ENCODE results near the gene CDH11. TPM values are rescaled to one million over a fixed set of nuclear protein-coding genes. Genes with fewer than 3 reads are reported as not detected.

CDH11 gene
- total RNA-seq, 1 donor: under 0.01 TPM

DNA sequence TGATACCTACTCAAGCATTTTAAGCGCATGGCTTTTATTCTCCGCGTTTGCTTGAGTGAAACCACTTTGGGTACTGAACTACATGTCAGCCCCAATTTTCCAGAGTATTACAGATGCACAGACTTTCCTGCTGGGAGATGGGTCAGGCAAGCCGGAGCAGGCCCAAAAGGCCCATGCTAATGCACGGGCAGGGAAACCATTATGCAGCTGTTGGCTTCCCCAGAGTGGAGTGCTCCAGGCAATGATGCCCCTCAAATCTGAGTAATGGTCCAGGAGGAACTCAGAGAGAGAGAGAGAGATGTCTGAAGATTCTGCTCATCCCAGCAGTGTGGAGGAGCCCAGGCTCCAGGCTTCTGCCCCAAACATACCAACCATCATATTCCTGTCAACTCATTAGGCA lies 80.2 kb downstream of the CDH11 start:
- DNase-seq (ENCODE audit: low read depth in 2 of 3, low spot score in 2 of 3): no peak

DNA sequence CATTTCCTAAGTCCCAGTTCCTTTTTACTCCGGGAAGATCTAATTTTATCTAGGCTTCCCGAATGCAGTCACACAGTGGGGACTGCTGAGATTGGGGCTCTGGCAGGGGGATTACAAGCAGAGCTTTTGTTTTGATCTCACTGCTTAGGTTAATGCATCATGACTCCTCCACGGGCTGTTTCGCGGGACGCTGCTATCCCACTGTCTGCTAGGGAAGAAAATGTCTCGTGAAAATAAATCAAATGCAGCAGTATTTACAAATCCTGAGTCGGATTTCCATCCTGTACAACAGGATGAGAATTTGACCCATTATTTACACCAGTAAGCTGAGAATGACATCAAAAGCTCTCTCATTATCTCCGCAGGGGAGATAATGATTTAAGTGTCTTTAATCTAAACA lies 83.8 kb downstream of the CDH11 start:
- DNase-seq (ENCODE audit: low read depth in 2 of 3, low spot score in 2 of 3): no peak

DNA sequence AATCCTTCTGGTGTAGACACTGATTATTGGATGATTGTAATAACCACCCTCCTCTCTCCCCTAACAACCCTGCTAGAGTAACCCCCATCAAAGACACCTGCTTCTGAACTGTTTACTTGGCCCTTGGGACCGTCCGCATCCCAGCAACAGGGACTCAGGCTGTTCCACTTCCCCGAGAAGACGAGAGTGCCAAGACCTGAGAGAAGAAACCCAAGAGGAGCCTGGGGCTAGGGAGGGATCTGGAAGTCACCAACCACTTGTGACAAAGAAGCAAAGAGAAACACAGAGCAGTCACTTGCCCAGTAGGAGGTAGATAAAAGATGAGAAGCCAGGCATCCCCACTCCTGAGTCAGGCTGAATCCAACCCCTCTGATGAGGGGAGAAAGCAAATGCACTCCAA lies 84.3 kb downstream of the CDH11 start:
- DNase-seq (ENCODE audit: low read depth in 2 of 3, low spot score in 2 of 3): no peak

DNA sequence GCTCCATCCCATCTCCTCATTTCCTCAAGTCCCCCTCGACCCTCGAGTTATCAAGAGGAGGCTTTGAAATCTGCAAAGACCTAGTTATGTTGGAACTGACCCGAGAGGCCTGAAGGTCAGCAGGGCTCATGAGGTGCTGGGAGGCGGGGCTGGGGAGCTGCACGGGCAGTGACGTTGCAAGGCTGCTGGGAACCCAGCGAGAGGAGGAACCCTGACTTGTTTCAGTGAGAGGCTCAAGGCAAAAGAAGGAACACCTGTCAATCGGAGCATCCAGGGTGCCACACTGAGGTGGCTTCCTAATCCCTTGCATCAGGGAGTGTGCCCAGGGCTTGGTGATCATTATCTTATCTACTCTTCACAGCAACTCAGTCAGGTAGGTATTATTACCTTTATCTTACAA lies 86.9 kb downstream of the CDH11 start:
- DNase-seq (ENCODE audit: low read depth in 2 of 3, low spot score in 2 of 3): no peak

DNA sequence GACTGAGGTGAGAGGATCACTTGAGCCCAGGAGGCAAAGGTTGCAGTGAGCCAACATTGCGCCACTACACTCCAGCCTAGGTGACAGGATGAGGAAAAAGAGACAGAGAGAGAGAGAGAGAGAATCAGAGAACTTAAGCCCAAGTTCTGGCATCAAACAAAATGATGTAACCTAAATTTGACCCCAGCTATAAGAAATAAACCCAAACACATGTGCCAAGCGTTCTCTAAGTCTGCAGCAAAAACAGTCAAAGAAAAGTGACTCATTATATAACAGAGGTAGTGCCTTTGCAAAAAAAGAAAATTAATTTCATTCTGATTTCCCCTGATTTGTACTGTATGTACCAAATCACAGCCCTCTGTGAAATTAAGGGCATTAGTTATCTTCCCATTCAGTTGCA lies 89.5 kb downstream of the CDH11 start:
- DNase-seq (ENCODE audit: low read depth in 2 of 3, low spot score in 2 of 3): no peak

DNA sequence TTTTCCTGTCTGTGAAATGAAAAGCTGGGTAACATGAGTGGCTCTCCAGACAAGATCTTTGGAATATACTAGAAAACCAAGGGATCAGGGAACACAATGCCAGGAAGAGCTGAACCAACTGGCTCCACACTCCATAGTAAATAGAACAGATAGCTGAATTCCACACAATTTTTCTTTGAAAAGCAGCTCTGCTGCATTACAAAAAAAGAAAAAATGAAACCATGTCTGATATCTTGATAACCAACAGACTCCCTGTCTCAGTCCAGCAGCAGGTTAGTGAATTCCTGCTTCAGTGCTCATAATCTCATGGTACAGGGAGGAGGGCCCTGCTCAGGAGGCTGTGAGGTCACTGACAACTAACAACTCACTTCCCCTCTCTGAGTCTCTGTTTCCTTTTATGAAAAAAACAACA lies 97.1 kb downstream of the CDH11 start:
- no peak for DNase-seq (ENCODE audit: low read depth in 2 of 3, low spot score in 2 of 3)

DNA sequence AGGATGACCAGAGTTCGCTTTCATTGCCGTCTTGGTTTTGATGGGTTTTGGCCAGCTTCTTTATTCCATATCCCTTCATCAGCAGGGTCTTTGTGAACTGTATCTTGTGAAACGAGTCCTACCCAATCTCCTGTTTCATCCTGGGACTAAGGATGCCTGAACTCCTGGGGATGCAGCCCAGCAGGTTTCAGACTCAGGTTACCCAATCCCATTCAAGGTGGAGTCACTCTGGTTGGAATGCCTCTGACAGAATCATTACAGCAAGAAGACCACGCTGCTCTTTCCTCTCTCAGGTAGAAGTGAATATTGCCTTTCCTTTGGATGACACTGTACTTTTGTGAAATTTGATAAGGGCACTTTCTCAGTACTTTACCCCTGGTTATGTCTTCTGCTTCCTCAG lies 98.1 kb downstream of the CDH11 start:
- no peak for DNase-seq (ENCODE audit: low read depth in 2 of 3, low spot score in 2 of 3)

DNA sequence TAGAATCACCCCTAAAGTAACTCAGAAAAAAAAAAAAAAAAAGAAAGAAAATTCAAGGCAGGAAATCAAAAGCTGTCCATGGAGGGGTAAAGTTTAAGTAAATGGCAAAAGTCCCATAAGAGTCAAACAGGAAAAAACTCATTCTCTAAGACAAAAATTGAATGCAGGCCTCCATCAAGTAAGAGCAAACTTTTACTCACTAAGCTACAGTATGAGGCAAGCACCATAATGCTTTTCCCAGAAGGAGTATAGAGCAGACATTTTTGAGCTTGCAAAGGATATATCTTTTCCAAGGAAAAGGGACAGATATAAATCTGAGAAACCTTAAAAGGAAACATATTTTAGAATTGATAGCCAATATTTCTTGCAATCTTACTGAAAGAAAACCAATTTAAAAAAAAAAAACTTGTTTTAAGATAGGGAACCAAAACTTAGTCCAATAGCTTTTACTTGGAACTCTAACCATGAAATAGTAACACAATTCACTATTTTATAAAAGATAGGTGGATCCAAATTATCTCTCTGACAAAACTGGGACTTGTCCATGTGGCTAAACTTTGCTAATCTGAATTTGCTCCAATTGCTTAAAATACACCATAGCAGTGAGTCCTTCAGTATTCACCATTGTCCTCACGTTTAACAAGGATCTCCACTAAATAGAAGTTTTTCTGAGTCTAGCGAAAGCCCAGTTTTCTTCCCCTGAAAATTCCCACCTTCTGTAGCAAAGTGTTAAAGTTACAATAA lies 99.8 kb downstream of the CDH11 start:
- no peak for DNase-seq (ENCODE audit: low read depth in 2 of 3, low spot score in 2 of 3)

DNA sequence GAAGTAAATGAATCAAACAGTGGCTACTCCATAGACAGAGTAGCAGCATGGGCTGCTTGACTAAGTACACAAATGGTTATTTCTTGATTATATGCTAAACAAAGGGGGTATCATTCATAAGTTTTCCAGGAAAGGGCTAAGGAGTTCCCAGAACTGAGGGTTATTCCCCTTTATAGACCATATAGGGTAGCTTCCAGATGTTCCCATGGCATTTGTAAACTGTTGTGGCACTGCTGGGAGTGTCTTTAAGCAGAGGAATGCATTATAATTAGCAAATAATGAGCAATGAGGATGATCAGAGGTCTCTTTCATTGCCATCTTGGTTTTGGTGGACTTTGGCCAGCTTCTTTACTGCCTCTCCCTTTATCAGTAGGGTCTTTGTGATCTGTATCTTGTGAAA lies 105.1 kb downstream of the CDH11 start:
- no peak for DNase-seq (ENCODE audit: low read depth in 2 of 3, low spot score in 2 of 3)

DNA sequence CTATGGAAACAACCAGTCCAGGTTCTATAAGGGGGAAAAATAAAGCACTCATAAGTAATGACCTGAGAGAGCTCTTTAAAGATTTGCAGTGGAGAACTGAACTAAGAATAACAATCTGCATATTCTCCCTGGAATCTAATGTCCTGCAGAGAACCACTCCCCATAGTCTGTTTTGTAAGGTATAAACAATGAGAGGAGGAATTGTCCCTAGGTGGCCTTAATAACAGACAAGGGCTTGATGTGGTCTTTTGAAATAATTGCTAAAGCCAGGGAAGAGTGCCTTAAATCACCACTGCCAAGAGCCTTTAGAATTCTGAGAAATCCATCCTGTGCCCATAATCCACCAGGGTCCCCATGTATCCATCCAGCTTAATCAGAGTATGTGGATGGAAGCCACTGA lies 106.3 kb downstream of the CDH11 start:
- no peak for DNase-seq (ENCODE audit: low read depth in 2 of 3, low spot score in 2 of 3)

DNA sequence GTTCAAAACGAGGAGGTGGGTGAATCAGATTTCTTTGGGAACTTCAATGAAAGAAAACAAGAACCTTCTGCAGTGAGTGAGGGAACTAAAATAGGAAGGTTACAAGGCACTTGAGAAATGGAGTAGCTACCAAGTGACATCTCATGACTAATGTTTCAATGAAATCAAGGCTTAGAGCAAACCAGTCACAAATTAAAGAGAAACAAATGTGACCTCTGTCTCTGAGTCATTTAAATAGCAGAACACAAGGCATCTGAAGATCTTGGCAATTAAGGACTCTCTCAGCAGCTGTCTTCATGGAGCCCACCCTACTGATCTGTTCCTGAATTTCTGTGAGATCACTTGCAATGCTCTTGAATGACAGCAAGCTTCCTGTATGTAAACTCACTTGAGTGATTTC lies 109.5 kb downstream of the CDH11 start:
- DNase-seq (ENCODE audit: low read depth in 2 of 3, low spot score in 2 of 3): no peak

DNA sequence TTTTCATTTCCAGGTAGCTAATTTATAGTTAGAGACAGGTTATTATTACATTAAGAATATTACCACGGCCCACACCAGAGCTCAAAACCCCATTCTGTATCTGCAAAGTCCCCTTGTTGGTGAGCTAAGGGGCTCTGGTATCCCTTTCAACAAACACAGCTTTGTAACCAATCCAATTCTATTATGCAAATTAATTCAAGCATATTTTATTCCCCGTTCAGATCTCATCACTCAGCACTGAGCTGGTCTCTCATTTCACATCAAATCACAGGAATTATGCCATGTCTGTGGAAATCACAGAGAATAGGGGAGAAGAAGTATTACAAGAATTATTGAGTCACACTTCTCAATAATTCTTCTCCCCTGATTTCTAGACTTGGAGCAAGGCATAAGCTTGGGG lies 111.7 kb downstream of the CDH11 start:
- DNase-seq (ENCODE audit: low read depth in 2 of 3, low spot score in 2 of 3): no peak

DNA sequence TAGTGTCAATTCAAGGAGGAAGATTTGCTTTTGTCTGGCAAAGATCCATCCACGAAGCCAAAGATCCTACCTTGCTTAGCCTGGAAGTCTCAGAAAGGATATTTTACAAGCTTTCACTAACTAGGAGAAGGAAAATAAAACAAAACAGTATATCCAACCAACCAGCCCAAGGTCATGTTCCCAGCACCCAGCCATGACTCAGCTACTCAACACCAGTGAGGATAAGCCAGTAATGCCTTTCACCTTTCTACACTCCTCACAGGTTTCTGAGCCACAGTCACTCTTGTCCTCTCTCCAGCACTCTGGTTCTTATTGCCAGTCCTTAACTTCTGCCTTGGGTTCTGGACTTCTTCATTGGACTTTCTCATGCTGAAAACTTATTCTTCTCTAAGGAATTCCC lies 116.2 kb downstream of the CDH11 start:
- DNase-seq (ENCODE audit: low read depth in 2 of 3, low spot score in 2 of 3): no peak

DNA sequence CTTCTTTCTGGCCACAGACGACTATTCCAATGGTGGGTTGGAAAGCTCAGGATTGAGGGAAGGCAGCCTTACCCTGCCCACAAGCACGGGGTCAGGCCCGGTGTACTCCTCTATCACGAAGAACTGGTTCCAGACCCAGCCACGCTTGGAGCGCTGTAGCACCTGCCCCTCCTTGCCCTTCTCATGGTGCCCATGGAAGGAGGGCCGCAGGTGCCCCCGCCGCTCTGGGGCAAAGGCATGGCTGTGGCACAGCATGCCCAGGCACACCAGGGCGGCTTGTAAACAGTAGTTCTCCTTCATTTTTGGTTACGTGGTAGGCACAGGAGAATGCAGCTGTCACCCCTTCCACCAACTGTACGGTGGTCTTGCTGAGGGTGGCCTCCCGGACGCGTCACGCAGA lies 117.3 kb downstream of the CDH11 start:
- DNase-seq (ENCODE audit: low read depth in 2 of 3, low spot score in 2 of 3): no peak

DNA sequence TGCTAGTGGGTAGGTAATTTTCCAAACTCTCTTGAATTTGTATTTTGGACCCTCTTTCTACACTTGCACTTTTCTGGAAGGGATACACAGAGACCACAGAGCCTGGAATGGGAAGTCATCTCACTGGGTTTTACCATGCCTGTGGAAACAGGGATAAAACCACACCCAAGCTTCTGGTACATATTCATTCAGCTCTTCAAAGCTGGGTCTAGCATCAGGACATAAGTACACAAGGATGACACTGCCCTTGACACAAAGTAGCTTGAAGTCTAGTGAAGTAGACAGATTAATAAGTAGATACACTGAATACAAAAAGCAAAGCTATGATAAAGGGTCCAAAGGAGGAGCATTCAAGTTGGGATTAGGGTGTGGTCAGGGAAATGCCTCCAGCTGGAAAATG lies 118.2 kb downstream of the CDH11 start:
- DNase-seq (ENCODE audit: low read depth in 2 of 3, low spot score in 2 of 3): no peak

DNA sequence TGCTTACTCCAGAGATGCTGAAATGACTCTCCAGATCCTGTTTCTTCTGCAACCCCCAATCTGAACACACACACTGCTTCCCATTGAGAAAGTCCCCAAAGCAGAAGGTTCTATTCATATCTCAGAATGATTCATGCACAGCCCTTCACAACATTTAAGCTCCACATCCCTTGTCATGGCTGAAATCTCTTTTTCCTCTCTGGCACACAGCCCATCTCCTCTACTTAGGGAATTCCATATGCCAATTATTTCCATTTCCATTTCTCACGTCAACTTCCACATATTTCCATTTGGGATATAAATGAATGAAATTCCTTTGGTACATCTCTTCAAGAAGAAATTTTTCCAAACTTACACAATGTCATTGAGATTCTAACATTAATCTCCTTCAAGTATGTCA lies 119.6 kb downstream of the CDH11 start:
- DNase-seq (ENCODE audit: low read depth in 2 of 3, low spot score in 2 of 3): no peak

DNA sequence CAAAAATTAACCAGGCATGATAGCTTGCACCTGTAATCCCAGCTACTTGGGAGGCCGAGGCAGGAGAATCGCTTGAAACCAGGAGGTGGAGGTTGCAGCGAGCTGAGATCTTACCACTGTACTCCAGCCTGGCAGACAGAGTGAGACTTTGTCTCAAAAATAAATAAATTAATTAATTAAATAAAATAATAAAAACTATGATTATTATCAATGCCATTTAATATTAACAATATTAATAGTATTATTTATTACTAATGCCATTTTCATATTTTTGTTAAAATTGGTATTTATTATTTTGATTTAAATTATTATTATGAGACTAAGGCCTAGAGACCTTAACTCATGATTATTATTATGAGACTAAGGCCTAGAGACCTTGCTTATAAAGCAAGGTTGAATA lies 121.2 kb downstream of the CDH11 start:
- DNase-seq (ENCODE audit: low read depth in 2 of 3, low spot score in 2 of 3): no peak

DNA sequence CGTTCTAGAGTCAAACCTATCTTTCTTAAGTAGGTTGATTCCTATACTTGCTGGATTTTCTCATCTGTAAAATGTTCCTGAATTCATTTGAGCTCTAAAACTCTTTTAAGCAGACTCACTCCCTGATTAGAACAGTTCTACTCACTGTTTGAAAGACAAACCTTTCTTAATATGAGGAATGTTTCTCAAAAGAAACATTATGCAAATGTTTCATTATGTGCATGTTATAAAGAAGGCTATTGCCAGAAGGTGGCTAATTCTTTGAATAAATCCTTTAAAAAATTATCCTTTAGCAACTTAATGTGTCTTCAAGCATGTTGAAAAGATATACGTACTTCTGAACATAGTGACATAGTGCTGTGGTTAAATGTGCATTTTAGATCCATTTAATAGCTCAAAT lies 124.1 kb downstream of the CDH11 start:
- DNase-seq (ENCODE audit: low read depth in 2 of 3, low spot score in 2 of 3): no peak

DNA sequence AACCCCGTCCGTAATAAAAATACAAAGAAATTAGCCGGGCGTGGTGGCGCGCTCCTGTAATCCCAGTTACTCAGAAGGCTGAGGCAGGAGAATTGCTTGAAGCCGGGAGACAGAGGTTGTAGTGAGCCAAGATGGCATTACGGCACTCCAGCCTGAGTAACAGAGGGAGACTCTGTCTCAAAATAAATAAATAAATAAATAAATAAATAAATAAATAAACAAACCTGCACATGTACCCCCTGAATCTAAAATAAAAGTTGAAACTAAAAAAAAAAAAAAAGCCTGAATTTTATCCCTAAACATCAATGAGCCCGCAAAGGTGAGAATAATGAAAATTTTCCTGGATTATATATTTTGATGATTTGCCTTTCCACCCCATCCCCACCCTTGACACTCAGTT lies 124.7 kb downstream of the CDH11 start:
- DNase-seq (ENCODE audit: low read depth in 2 of 3, low spot score in 2 of 3): no peak

DNA sequence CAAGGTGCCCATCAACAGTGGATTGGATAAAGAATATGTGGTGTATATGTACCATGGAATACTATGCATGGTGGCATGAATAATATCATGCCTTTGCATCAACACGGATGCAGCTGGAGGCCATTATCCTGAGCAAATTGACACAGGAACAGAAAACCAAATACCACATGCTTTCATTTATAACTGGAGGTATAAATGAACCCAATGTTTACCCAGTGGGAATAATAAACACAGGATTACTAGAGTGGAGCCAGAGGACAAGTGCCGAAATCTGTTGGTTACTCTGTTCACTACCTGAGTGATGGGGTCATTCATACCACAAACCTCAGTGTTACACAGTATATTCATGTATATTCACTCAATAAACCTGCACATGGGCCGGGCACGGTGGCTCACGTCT lies 125.2 kb downstream of the CDH11 start:
- DNase-seq (ENCODE audit: low read depth in 2 of 3, low spot score in 2 of 3): no peak

DNA sequence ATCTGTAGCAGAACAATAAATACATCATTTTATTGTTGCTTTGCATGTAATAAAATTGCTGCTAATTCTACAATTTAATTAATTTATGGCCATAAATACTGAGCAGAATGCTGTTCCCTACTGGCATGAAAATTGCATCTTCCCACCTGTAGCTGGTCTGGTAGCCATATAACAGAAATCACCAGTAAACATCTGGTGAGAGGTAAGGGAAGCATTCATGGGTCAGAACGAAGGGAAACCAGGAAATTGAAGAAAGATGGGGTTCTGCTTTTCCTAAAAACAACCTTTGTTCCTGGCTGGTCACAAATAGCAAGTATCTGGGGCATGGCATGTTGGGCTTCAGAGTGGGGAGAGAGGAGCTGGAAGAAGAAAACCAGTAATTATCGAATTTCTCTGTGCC lies 128.4 kb downstream of the CDH11 start:
- no peak for DNase-seq (ENCODE audit: low read depth in 2 of 3, low spot score in 2 of 3)

DNA sequence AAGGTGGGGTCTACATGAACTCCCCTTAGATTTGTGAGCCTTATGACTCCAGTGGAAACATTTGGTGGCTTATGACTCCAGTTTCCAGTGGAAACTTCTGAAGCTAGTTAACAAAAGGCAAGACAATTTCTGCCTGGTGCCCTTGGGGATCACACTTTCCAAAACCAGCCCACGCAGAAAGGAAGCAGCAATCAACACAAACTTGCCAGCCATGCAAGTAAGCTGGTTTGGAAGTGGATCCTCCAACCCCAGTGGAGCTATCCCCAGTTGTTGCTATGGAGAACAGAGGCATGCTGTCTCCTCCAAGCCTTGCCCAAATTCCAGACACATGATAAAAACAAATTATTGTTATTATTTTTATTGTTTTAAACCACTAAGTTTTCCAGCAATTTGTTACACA lies 130.9 kb downstream of the CDH11 start:
- no peak for DNase-seq (ENCODE audit: low read depth in 2 of 3, low spot score in 2 of 3)

DNA sequence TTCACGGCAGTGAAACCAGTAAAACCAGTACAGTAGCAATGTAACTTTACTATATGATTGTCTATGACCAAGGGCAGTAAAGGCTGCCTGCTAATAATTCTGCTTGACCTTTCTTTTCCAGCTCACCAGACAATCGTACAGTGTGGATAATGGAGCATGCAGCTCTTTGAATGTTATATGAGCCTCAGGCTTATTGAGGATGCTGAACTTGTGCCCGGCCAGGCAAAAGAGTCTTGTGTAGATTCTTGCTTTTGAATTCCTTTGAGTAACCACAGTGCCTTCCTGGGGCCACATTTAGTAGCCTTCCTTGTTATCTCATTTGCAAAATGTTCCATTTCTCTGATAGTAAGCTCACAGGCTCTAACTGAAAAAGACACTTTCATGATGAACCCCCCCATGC lies 131.8 kb downstream of the CDH11 start:
- no peak for DNase-seq (ENCODE audit: low read depth in 2 of 3, low spot score in 2 of 3)

Measured in hematopoietic multipotent progenitor cell (in vitro differentiated cells).